Keratinocyte (primary cell): ENCODE data around the gene SYNE4. TPM values are rescaled to one million over a fixed set of nuclear protein-coding genes. Genes with fewer than 3 reads are reported as not detected.

ENCODE experiments used
- DNase-seq: peaks from one replicate; pipeline ENCODE4 v3.0.0-alpha.2; 2011; ENCODE audit warnings: low read depth, missing footprints, low spot score
- FAIRE-seq: peaks from 2 replicates; lab custom pipeline; 2011; peaks lifted over from hg19 to GRCh38; lab: Jason Lieb, UNC
- H2AFZ ChIP-seq: 2 replicates; pipeline ENCODE4 v1.6.0; 2012; ENCODE audit warnings: low read length, control low read depth, inconsistent platforms; ENCODE audit not compliant: control insufficient read depth
- H3K27ac ChIP-seq: 2 replicates; pipeline ENCODE4 v1.5.1; 2011; ENCODE audit warnings: low read length; ENCODE audit not compliant: control insufficient read depth, insufficient read depth
- H3K27me3 ChIP-seq: 3 replicates; pipeline ENCODE4 v1.6.0; 2011; ENCODE audit warnings: low read length; ENCODE audit not compliant: control insufficient read depth, insufficient read depth; ENCODE audit errors: extremely low read depth
- H3K36me3 ChIP-seq, 2 experiments: 2 replicates in 1 of 2; 3 replicates in 1 of 2; pipeline ENCODE4 v1.5.1; 2011; ENCODE audit warnings: low read length in 2 of 2, mild to moderate bottlenecking in 1 of 2; ENCODE audit not compliant: control insufficient read depth in 2 of 2, insufficient read depth in 2 of 2; ENCODE audit errors: extremely low read depth in 1 of 2
- H3K4me1 ChIP-seq: 3 replicates; pipeline ENCODE4 v1.5.1; 2011; ENCODE audit warnings: low read length; ENCODE audit not compliant: control insufficient read depth, insufficient read depth; ENCODE audit errors: extremely low read depth
- H3K4me2 ChIP-seq: 3 replicates; pipeline ENCODE4 v1.6.0; 2011; ENCODE audit warnings: low read depth, low read length; ENCODE audit not compliant: control insufficient read depth, insufficient read depth; ENCODE audit errors: extremely low read depth
- H3K4me3 ChIP-seq, 3 experiments: fragments of 200-600 bp in 1 of 3; sonication (generic) in 1 of 3; 2 replicates in 2 of 3; 3 replicates in 1 of 3; pipeline ENCODE4 v1.5.1; 2011 to 2016; ENCODE audit warnings: low read length in 3 of 3, mild to moderate bottlenecking in 3 of 3, control low read depth in 2 of 3, inconsistent platforms in 1 of 3, low read depth in 1 of 3, mixed read lengths in 1 of 3, mixed run types in 1 of 3, moderate library complexity in 1 of 3; ENCODE audit not compliant: control insufficient read depth in 2 of 3, insufficient read depth in 2 of 3; ENCODE audit errors: extremely low read depth in 1 of 3
- H3K79me2 ChIP-seq: 2 replicates; pipeline ENCODE4 v1.6.0; 2012; ENCODE audit warnings: low read length; ENCODE audit not compliant: control insufficient read depth, insufficient read depth
- H3K9ac ChIP-seq: 3 replicates; pipeline ENCODE4 v1.6.0; 2011; ENCODE audit warnings: low read length; ENCODE audit not compliant: control insufficient read depth, insufficient read depth; ENCODE audit errors: extremely low read depth
- H3K9me1 ChIP-seq: 3 replicates; pipeline ENCODE4 v1.6.0; 2011; ENCODE audit warnings: low read length; ENCODE audit not compliant: control insufficient read depth, insufficient read depth; ENCODE audit errors: extremely low read depth
- H3K9me3 ChIP-seq: 2 replicates; pipeline ENCODE4 v1.5.1; 2012; ENCODE audit warnings: low read depth, low read length; ENCODE audit not compliant: control insufficient read depth
- H4K20me1 ChIP-seq: 3 replicates; pipeline ENCODE4 v1.6.0; 2011; ENCODE audit warnings: low read length; ENCODE audit not compliant: control insufficient read depth, insufficient read depth; ENCODE audit errors: extremely low read depth
- EZH2 ChIP-seq: IDR thresholded peaks from one replicate; pipeline ENCODE4 v1.6.1; 2012; ENCODE audit warnings: inconsistent platforms, mild to moderate bottlenecking, low read length, moderate library complexity
- dilution Hi-C: fragments of 300-500 bp; cut with MboI; formaldehyde crosslinking; loops from one replicate; pipeline ENCODE4 v1.7.0; 2020; ENCODE audit warnings: low sequenced_read_pairs; ENCODE audit not compliant: extremely low pct_ligation_motif_present
- polyA plus RNA-seq, 5 experiments: library from polyadenylated mRNA; depleted of rRNA in 3 of 5; stranded (reverse) in 3 of 5; stranded (forward) in 1 of 5; unstranded in 1 of 5; fragments of >200 nt; gene quantifications; 1 replicate in 1 of 5; 2 replicates in 3 of 5; 3 replicates in 1 of 5; pipeline versions ENCODE4 v1.2.1 to v1.2.3, GENCODE V29; 2011 to 2012; ENCODE audit warnings: missing spikeins in 2 of 5, low read depth in 1 of 5, low replicate concordance in 1 of 5
- TF ChIP-seq, protein P1 (sequence below), 3 experiments: IDR thresholded peaks in 1 of 3; conservative IDR thresholded peaks in 1 of 3; optimal IDR thresholded peaks in 1 of 3; 2 replicates in 2 of 3; 3 replicates in 1 of 3; pipeline versions ENCODE3 to v1.5.1; 2011; ENCODE audit warnings: low read length in 3 of 3, mild to moderate bottlenecking in 3 of 3, moderate library complexity in 2 of 3, control low read depth in 1 of 3, inconsistent platforms in 1 of 3; ENCODE audit not compliant: insufficient read depth in 2 of 3; ENCODE audit errors: extremely low read depth in 1 of 3

Gene SYNE4
- polyA plus RNA-seq, 1 donor (not counting 4 experiments of a cell fraction or from before 2014, with no cell fraction given) = 0.28 TPM

- Histone ChIP-seq H3K9ac (no peak overlapping the region), H3K4me3 (no peak overlapping the region), H3K27ac (no peak overlapping the region), H3K9me1 (no peaks in the 10 kb centered on the region), H2AFZ (no peak overlapping the region), H4K20me1 (no peaks in the 10 kb centered on the region), H3K9me3 (no peaks in the 10 kb centered on the region), H3K4me1 (no peaks in the 10 kb centered on the region), H3K79me2 (no peaks in the 10 kb centered on the region), H3K27me3 (no peaks in the 10 kb centered on the region), H3K4me2 (no peak overlapping the region), H3K36me3 (peaks cover 1 to 10% of the 10 kb centered on the region in 2 experiments)
- TF ChIP-seq, protein P1, sequence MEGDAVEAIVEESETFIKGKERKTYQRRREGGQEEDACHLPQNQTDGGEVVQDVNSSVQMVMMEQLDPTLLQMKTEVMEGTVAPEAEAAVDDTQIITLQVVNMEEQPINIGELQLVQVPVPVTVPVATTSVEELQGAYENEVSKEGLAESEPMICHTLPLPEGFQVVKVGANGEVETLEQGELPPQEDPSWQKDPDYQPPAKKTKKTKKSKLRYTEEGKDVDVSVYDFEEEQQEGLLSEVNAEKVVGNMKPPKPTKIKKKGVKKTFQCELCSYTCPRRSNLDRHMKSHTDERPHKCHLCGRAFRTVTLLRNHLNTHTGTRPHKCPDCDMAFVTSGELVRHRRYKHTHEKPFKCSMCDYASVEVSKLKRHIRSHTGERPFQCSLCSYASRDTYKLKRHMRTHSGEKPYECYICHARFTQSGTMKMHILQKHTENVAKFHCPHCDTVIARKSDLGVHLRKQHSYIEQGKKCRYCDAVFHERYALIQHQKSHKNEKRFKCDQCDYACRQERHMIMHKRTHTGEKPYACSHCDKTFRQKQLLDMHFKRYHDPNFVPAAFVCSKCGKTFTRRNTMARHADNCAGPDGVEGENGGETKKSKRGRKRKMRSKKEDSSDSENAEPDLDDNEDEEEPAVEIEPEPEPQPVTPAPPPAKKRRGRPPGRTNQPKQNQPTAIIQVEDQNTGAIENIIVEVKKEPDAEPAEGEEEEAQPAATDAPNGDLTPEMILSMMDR (optimal IDR thresholded peaks at IDR 0.05 in 1 of 3, IDR thresholded peaks at IDR 0.05 in 1 of 3, conservative IDR thresholded peaks at IDR 0.05 in 1 of 3; ENCODE audit: extremely low read depth in 1 of 3, insufficient read depth in 2 of 3, low read length in 3 of 3) = no peak
- no peak for TF ChIP-seq EZH2
- FAIRE-seq (no peak), DNase-seq (no peak)
- dilution Hi-C loops = no loop called here
These were observed 17.7 kb upstream of the SYNE4 start for GRCh38 chr19:36026091-36026876.

DNA sequence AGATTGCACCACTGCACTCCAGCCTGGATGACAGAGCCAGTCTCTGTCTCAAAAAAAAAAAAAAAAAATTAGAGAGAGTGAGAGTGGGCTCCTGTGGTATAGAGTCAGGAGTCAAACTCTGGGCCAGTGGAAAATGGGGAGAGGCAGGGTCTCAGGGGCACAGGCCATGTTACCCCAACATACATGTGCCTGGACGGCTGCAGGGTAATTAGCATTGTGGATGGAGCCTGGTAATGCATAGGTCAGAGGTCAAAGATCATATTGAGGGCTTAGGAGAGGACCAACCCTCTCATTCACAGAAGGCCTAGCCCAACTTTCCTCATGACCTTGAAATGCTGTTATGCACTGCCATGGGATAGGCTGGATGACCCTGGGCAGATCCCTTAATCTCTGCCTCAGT lies 16.9 kb upstream of the SYNE4 start:
- dilution Hi-C loops = no loop called here
- Histone ChIP-seq H4K20me1 (no peaks in the 10 kb centered on the region), H3K9me1 (no peaks in the 10 kb centered on the region), H3K79me2 (no peaks in the 10 kb centered on the region), H3K4me1 (no peaks in the 10 kb centered on the region), H3K9me3 (no peaks in the 10 kb centered on the region), H3K4me3 (no peak overlapping the region), H3K36me3 (peaks cover 1 to 10% of the 10 kb centered on the region in 2 experiments), H3K27me3 (no peaks in the 10 kb centered on the region), H3K9ac (no peak overlapping the region), H3K27ac (no peak overlapping the region), H3K4me2 (no peak overlapping the region), H2AFZ (no peak overlapping the region)
- DNase-seq = no peak
- FAIRE-seq = no peak
- TF ChIP-seq EZH2 = no peak
- TF ChIP-seq, protein P1 (optimal IDR thresholded peaks at IDR 0.05 in 1 of 3, IDR thresholded peaks at IDR 0.05 in 1 of 3, conservative IDR thresholded peaks at IDR 0.05 in 1 of 3; ENCODE audit: extremely low read depth in 1 of 3, insufficient read depth in 2 of 3, low read length in 3 of 3) = no peak
